SK-N-SH treated with all-trans-retinoic acid at 6 μM for 48 hours (cell line): Measurements from ENCODE around the gene RHEX.

Source experiments
- ARNTL ChIP-seq: fragments of 450-650 bp; formaldehyde crosslinking; IDR thresholded peaks from 2 replicates; pipeline ENCODE4 v1.5.0; 2020; ENCODE audit warnings: low read depth, mild to moderate bottlenecking, moderate library complexity, borderline replicate concordance
- BACH2 ChIP-seq: fragments of 250-450 bp; sonication (Bioruptor Pico); IDR thresholded peaks from 2 replicates; pipeline ENCODE4 v1.9.0; 2021; ENCODE audit warnings: mild to moderate bottlenecking, borderline replicate concordance
- CREB5 ChIP-seq: fragments of 250-450 bp; sonication (Bioruptor Pico); IDR thresholded peaks from 2 replicates; pipeline ENCODE4 v1.5.1; 2020; ENCODE audit warnings: low read depth, mild to moderate bottlenecking, moderate library complexity
- PATZ1 ChIP-seq: fragments of 250-450 bp; sonication (Bioruptor Pico); IDR thresholded peaks from 2 replicates; pipeline ENCODE4 v1.8.0; 2020; ENCODE audit warnings: mild to moderate bottlenecking, moderate library complexity, borderline replicate concordance
- TCF4 ChIP-seq: fragments of 250-450 bp; sonication (Bioruptor Pico); IDR thresholded peaks from 2 replicates; pipeline ENCODE4 v1.8.0; 2021; ENCODE audit warnings: mild to moderate bottlenecking, moderate library complexity, borderline replicate concordance
- ZFP30 ChIP-seq: fragments of 450-650 bp; formaldehyde crosslinking; IDR thresholded peaks from 2 replicates; pipeline ENCODE4 v1.5.0; 2022; ENCODE audit warnings: mild to moderate bottlenecking, moderate library complexity
- ZNF565 ChIP-seq: fragments of 450-650 bp; formaldehyde crosslinking; conservative IDR thresholded peaks from 2 replicates; pipeline ENCODE4 v1.5.0; 2020; ENCODE audit warnings: low read depth, mild to moderate bottlenecking, moderate library complexity
- ZNF8 ChIP-seq: fragments of 450-650 bp; formaldehyde crosslinking; IDR thresholded peaks from 2 replicates; pipeline ENCODE4 v1.5.0; 2020; ENCODE audit warnings: mild to moderate bottlenecking, moderate library complexity

- no peak for TF ChIP-seq PATZ1
- no peak for TF ChIP-seq ZFP30 (CRISPR knock-in tag)
- no peak for TF ChIP-seq TCF4 (CRISPR knock-in tag)
- TF ChIP-seq ARNTL = no peak
- TF ChIP-seq ZNF565 (CRISPR knock-in tag) = no peak
- TF ChIP-seq CREB5 (CRISPR knock-in tag) = no peak
- TF ChIP-seq ZNF8 (CRISPR knock-in tag) = no peak
- no peak for TF ChIP-seq BACH2 (CRISPR knock-in tag)
Measured at GRCh38 chr1:206114692-206115640, 62.0 kb downstream of the RHEX start.
